GM12891 (cell line): ENCODE results near the gene B3GNT4. TPM values are rescaled to one million over a fixed set of nuclear protein-coding genes. Genes with fewer than 3 reads are reported as not detected.

Source experiments
- DNase-seq: peaks from one replicate; pipeline ENCODE4 v3.0.0; 2011; ENCODE audit warnings: low spot score; ENCODE audit not compliant: insufficient read length
- FAIRE-seq: peaks from 2 replicates; lab custom pipeline; 2011; peaks lifted over from hg19 to GRCh38; lab: Jason Lieb, UNC
- PAX5 ChIP-seq: IDR thresholded peaks from 2 replicates; pipeline ENCODE4 v1.6.1; 2011; ENCODE audit warnings: low read length, moderate library complexity, mild to moderate bottlenecking; ENCODE audit not compliant: insufficient read depth, severe bottlenecking
- POLR2A ChIP-seq: IDR thresholded peaks from 2 replicates; pipeline ENCODE4 v1.6.1; 2011; ENCODE audit warnings: low read depth, low read length, control low read depth
- POLR2AphosphoS5 ChIP-seq: IDR thresholded peaks from 2 replicates; pipeline ENCODE4 v1.6.1; 2011; ENCODE audit warnings: low read depth, low read length, control low read depth
- POU2F2 ChIP-seq: IDR thresholded peaks from 2 replicates; pipeline ENCODE4 v1.6.1; 2011; ENCODE audit warnings: low read depth, mild to moderate bottlenecking, control low read depth, low read length, moderate library complexity
- SPI1 ChIP-seq: IDR thresholded peaks from 2 replicates; pipeline ENCODE4 v1.6.1; 2011; ENCODE audit warnings: low read depth, low read length, control low read depth
- TAF1 ChIP-seq: IDR thresholded peaks from 2 replicates; pipeline ENCODE4 v1.6.1; 2011; ENCODE audit warnings: low read depth, low read length, control low read depth
- polyA plus RNA-seq: library from polyadenylated mRNA; unstranded; fragments of >200 nt; gene quantifications from one replicate; pipeline ENCODE4 v1.2.1, GENCODE V29; 2012; ENCODE audit warnings: low read depth, missing spikeins, inconsistent platforms; ENCODE audit not compliant: missing spikeins

Gene B3GNT4
- 0.47 TPM for polyA plus RNA-seq

- FAIRE-seq (peak; percentile 90), DNase-seq (peak; percentile 56)
- peak; percentile 75 for TF ChIP-seq PAX5
- TF ChIP-seq SPI1: no peak
- no peak for TF ChIP-seq POLR2A
- TF ChIP-seq TAF1: no peak
- no peak for TF ChIP-seq POLR2AphosphoS5
- TF ChIP-seq POU2F2: no peak
Observed at GRCh38 chr12:122203301-122204166, at the start of gene B3GNT4. Gene B3GNT4, plus strand, starts transcription at chr12:122203709. Its CDS starts 910 bp downstream, at chr12:122204619.

GRCh38 chr12:122155705-122156104 is 47.8 kb upstream of the B3GNT4 start:
- TF ChIP-seq POLR2A (no peak), POLR2AphosphoS5 (no peak), PAX5 (no peak)
- no peak for DNase-seq
- FAIRE-seq: no peak

- no peak for DNase-seq
- no peak for FAIRE-seq
- TF ChIP-seq SPI1: no peak
- no peak for TF ChIP-seq TAF1
- no peak for TF ChIP-seq PAX5
- no peak for TF ChIP-seq POLR2AphosphoS5
- no peak for TF ChIP-seq POU2F2
- TF ChIP-seq POLR2A: no peak
Observed at GRCh38 chr12:122158700-122159285, 44.7 kb upstream of the B3GNT4 start.

- no peak for DNase-seq
- TF ChIP-seq SPI1 (no peak), PAX5 (no peak), POLR2A (no peak), TAF1 (no peak), POU2F2 (no peak), POLR2AphosphoS5 (no peak)
- FAIRE-seq: no peak
Observed at GRCh38 chr12:122159882-122160281, 43.6 kb upstream of the B3GNT4 start.

- TF ChIP-seq SPI1 (no peak), POLR2AphosphoS5 (no peak), POLR2A (no peak), POU2F2 (no peak), PAX5 (no peak), TAF1 (no peak)
- DNase-seq (no peak), FAIRE-seq (no peak)
Observed at GRCh38 chr12:122160761-122161160, 42.7 kb upstream of the B3GNT4 start.

GRCh38 chr12:122161682-122162081 is 41.8 kb upstream of the B3GNT4 start:
- FAIRE-seq (no peak), DNase-seq (no peak)
- TF ChIP-seq TAF1: no peak
- no peak for TF ChIP-seq POU2F2
- TF ChIP-seq SPI1: no peak
- TF ChIP-seq POLR2A: no peak
- no peak for TF ChIP-seq PAX5
- TF ChIP-seq POLR2AphosphoS5: no peak

GRCh38 chr12:122162976-122163375 is 40.5 kb upstream of the B3GNT4 start:
- no peak for TF ChIP-seq TAF1
- no peak for TF ChIP-seq SPI1
- TF ChIP-seq POLR2AphosphoS5: no peak
- no peak for TF ChIP-seq POLR2A
- no peak for TF ChIP-seq PAX5
- no peak for TF ChIP-seq POU2F2
- DNase-seq: no peak
- FAIRE-seq: no peak

- no peak for DNase-seq
- no peak for FAIRE-seq
- TF ChIP-seq POU2F2: no peak; the same call in 1 of the 2 replicates
- TF ChIP-seq SPI1: no peak
- no peak for TF ChIP-seq PAX5
- no peak for TF ChIP-seq TAF1
- TF ChIP-seq POLR2A: no peak
- TF ChIP-seq POLR2AphosphoS5: no peak
Observed at GRCh38 chr12:122166422-122167349, 36.8 kb upstream of the B3GNT4 start.
